IMR-90 (cell line): ENCODE measurements around the gene SLC6A4. TPM values are rescaled to one million over a fixed set of nuclear protein-coding genes. Genes with fewer than 3 reads are reported as not detected.

Experiments
- ATAC-seq: fragments of 200-7000 bp; cut with Tn5 transposase; 2 replicates; pipeline ENCODE4 v1.9.1; 2020; ENCODE audit warnings: low read depth, mild to moderate bottlenecking, moderate library complexity
- BruUV-seq: library from RNA; stranded (reverse); fragments of 400-500 nt; replicated peaks from 2 replicates; lab custom pipeline; 2021; lab: Mats Ljungman, UMichigan
- CTCF ChIA-PET: fragments of 300-600 bp; formaldehyde crosslinking; extraction: SDS; loops from one replicate; lab custom pipeline; 2021; ENCODE audit warnings: antibody characterized with exemption; lab: Yijun Ruan, JAX
- POLR2A ChIA-PET: fragments of 300-600 bp; sonication (Branson Sonifier 250); formaldehyde crosslinking; loops from one replicate; lab custom pipeline; 2022; ENCODE audit warnings: antibody characterized with exemption; ENCODE audit not compliant: unreplicated experiment; lab: Charles Lee
- DNase-seq: peaks from one replicate; pipeline ENCODE4 v3.0.0; 2013
- H2AFZ ChIP-seq: replicated peaks from 2 replicates; pipeline ENCODE3; 2013; ENCODE audit warnings: low read length, mild to moderate bottlenecking; ENCODE audit not compliant: poor library complexity
- H2AK5ac ChIP-seq: 2 replicates; pipeline ENCODE4 v1.6.1; 2013; ENCODE audit warnings: low read depth, low read length, inconsistent platforms
- H2AK9ac ChIP-seq: replicated peaks from 2 replicates; pipeline ENCODE3; 2013; ENCODE audit warnings: mild to moderate bottlenecking, low read depth, low read length, moderate library complexity; ENCODE audit not compliant: poor library complexity
- H2BK120ac ChIP-seq: 2 replicates; pipeline ENCODE4 v1.6.1; 2013; ENCODE audit warnings: low read depth, low read length, inconsistent platforms
- H2BK15ac ChIP-seq: 3 replicates; pipeline ENCODE4 v1.6.1; 2013; ENCODE audit warnings: low read depth, low read length, inconsistent platforms
- H2BK20ac ChIP-seq: 2 replicates; pipeline ENCODE4 v1.6.1; 2013; ENCODE audit warnings: low read depth, mild to moderate bottlenecking, inconsistent platforms, low read length, moderate library complexity
- H2BK5ac ChIP-seq: 2 replicates; pipeline ENCODE4 v1.6.1; 2013; ENCODE audit warnings: mild to moderate bottlenecking, low read depth, low read length, inconsistent platforms; ENCODE audit not compliant: poor library complexity, severe bottlenecking
- H3K14ac ChIP-seq: replicated peaks from 2 replicates; pipeline ENCODE4 v1.6.1; 2013; ENCODE audit warnings: low read depth, low read length, inconsistent platforms
- H3K18ac ChIP-seq: 2 replicates; pipeline ENCODE4 v1.6.1; 2013; ENCODE audit warnings: low read depth, low read length, control low read depth
- H3K23ac ChIP-seq: 2 replicates; pipeline ENCODE4 v1.6.1; 2013; ENCODE audit warnings: low read depth, low read length, inconsistent platforms
- H3K27ac ChIP-seq: 2 replicates; pipeline ENCODE4 v1.5.1; 2013; ENCODE audit warnings: mild to moderate bottlenecking, control low read depth, low read length; ENCODE audit not compliant: insufficient read depth
- H3K27me3 ChIP-seq: 2 replicates; pipeline ENCODE4 v1.6.1; 2013; ENCODE audit warnings: low read length; ENCODE audit not compliant: control insufficient read depth, insufficient read depth
- H3K36me3 ChIP-seq: 2 replicates; pipeline ENCODE4 v1.6.1; 2013; ENCODE audit warnings: low read length, mixed read lengths; ENCODE audit not compliant: control insufficient read depth, insufficient read depth
- H3K4ac ChIP-seq: 2 replicates; pipeline ENCODE4 v1.6.1; 2013; ENCODE audit warnings: low read depth, low read length, inconsistent platforms
- H3K4me1 ChIP-seq: 2 replicates; pipeline ENCODE4 v1.6.1; 2013; ENCODE audit warnings: low read length, mixed read lengths; ENCODE audit not compliant: control insufficient read depth, insufficient read depth
- H3K4me2 ChIP-seq: 2 replicates; pipeline ENCODE4 v1.6.1; 2013; ENCODE audit warnings: low read depth, mild to moderate bottlenecking, control low read depth, low read length, moderate library complexity
- H3K4me3 ChIP-seq: 2 replicates; pipeline ENCODE4 v1.5.1; 2013; ENCODE audit warnings: low read depth, mild to moderate bottlenecking, control low read depth, low read length, moderate library complexity; ENCODE audit not compliant: insufficient read depth
- H3K56ac ChIP-seq: 2 replicates; pipeline ENCODE4 v1.6.1; 2013; ENCODE audit warnings: low read length, inconsistent platforms; ENCODE audit not compliant: insufficient read depth; ENCODE audit errors: extremely low read depth
- H3K79me1 ChIP-seq, 2 experiments: 2 replicates each; pipeline ENCODE4 v1.6.1; 2013; ENCODE audit warnings: low read length in 2 of 2, inconsistent platforms in 1 of 2, low read depth in 1 of 2
- H3K9ac ChIP-seq: 2 replicates; pipeline ENCODE4 v1.6.1; 2013; ENCODE audit warnings: low read depth, low read length, control low read depth
- H3K9me1 ChIP-seq: 2 replicates; pipeline ENCODE4 v1.6.1; 2013; ENCODE audit warnings: low read length, inconsistent platforms; ENCODE audit not compliant: insufficient read depth
- H3K9me3 ChIP-seq: 2 replicates; pipeline ENCODE4 v1.6.1; 2013; ENCODE audit warnings: low read length; ENCODE audit not compliant: control insufficient read depth, insufficient read depth
- H4K20me1 ChIP-seq: 2 replicates; pipeline ENCODE4 v1.6.1; 2013; ENCODE audit warnings: low read length, inconsistent platforms; ENCODE audit not compliant: insufficient read depth
- H4K5ac ChIP-seq: 2 replicates; pipeline ENCODE4 v1.6.1; 2013; ENCODE audit warnings: mild to moderate bottlenecking, low read depth, low read length, control low read depth
- H4K8ac ChIP-seq, 2 experiments: 2 replicates each; pipeline ENCODE4 v1.6.1; 2013; ENCODE audit warnings: low read depth in 2 of 2, low read length in 2 of 2, control low read depth in 1 of 2, inconsistent platforms in 1 of 2
- H4K91ac ChIP-seq: 2 replicates; pipeline ENCODE4 v1.6.1; 2013; ENCODE audit warnings: low read depth, low read length, inconsistent platforms; ENCODE audit not compliant: insufficient read depth
- BHLHE40 ChIP-seq: fragments of 150-350 bp; IDR thresholded peaks from 2 replicates; pipeline ENCODE4 v1.6.1; 2016; ENCODE audit warnings: mild to moderate bottlenecking, low read depth, low read length
- CEBPB ChIP-seq: IDR thresholded peaks from 2 replicates; pipeline ENCODE4 v1.6.1; 2012; ENCODE audit warnings: low read depth, low read length, improper control_type of control experiment
- CHD1 ChIP-seq: IDR thresholded peaks from 2 replicates; pipeline ENCODE4 v1.6.1; 2012; ENCODE audit warnings: low read depth, low read length, improper control_type of control experiment
- MAFK ChIP-seq: IDR thresholded peaks from 2 replicates; pipeline ENCODE4 v1.6.1; 2012; ENCODE audit warnings: low read depth, low read length, improper control_type of control experiment
- MXI1 ChIP-seq: IDR thresholded peaks from 2 replicates; pipeline ENCODE4 v1.6.1; 2012; ENCODE audit warnings: low read depth, mild to moderate bottlenecking, low read length, moderate library complexity, borderline replicate concordance
- NFE2L2 ChIP-seq: fragments of 150-350 bp; IDR thresholded peaks from 2 replicates; pipeline ENCODE4 v1.6.1; 2016; ENCODE audit warnings: low read depth, mild to moderate bottlenecking, low read length
- POLR2A ChIP-seq: IDR thresholded peaks from 2 replicates; pipeline ENCODE4 v1.6.1; 2012; ENCODE audit warnings: mild to moderate bottlenecking, low read depth, low read length
- RCOR1 ChIP-seq: IDR thresholded peaks from 2 replicates; pipeline ENCODE4 v1.6.1; 2012; ENCODE audit warnings: mild to moderate bottlenecking, low read length, improper control_type of control experiment; ENCODE audit not compliant: insufficient replicate concordance
- RFX5 ChIP-seq: IDR thresholded peaks from 2 replicates; pipeline ENCODE4 v1.8.0; 2012; ENCODE audit warnings: low read depth, mild to moderate bottlenecking, low read length, moderate library complexity
- SMC3 ChIP-seq: fragments of 150-350 bp; IDR thresholded peaks from 2 replicates; pipeline ENCODE4 v1.6.1; 2016; ENCODE audit warnings: low read depth, mild to moderate bottlenecking, antibody characterized with exemption, low read length, moderate library complexity
- WGBS, 2 experiments: methylation state at CpG; one replicate each; pipeline versions ENCODE4 v1.1.5 to v1.1.7; 2013; ENCODE audit warnings: missing lambda C conversion rate in 2 of 2; ENCODE audit not compliant: insufficient read length in 1 of 2; ENCODE audit errors: extremely low coverage in 2 of 2; 5-methylcytosine and 5-hydroxymethylcytosine counted together
- dilution Hi-C: fragments of 300-500 bp; cut with HindIII; formaldehyde crosslinking; loops from one replicate; pipeline ENCODE4 v1.14.3; 2018; ENCODE audit warnings: low sequenced_read_pairs; ENCODE audit not compliant: unreplicated experiment
- in situ Hi-C: fragments of 300-500 bp; cut with MboI; formaldehyde crosslinking; loops from 3 replicates; pipeline ENCODE4 v1.14.3; 2019; ENCODE audit warnings: low sequenced_read_pairs, inconsistent platforms, mixed read lengths
- intact Hi-C: fragments of 100-400 bp; cut with micrococcal nuclease; formaldehyde crosslinking; loops from 2 replicates; pipeline ENCODE4 v1.10.0; 2022
- polyA plus RNA-seq, 3 experiments: library from polyadenylated mRNA; depleted of rRNA; stranded (reverse); fragments of >200 nt; gene quantifications; 2 replicates each; pipeline ENCODE4 v1.2.3, GENCODE V29; 2012; ENCODE audit warnings: low replicate concordance in 1 of 3
- total RNA-seq: library from RNA; depleted of rRNA; stranded (reverse); fragments of >200 nt; gene quantifications from 2 replicates; pipeline ENCODE4 v1.2.3, GENCODE V29; 2012
- TF ChIP-seq, protein P1 (sequence below): fragments of 150-350 bp; IDR thresholded peaks from 2 replicates; pipeline ENCODE4 v1.6.1; 2016; ENCODE audit warnings: low read depth, mild to moderate bottlenecking, low read length, moderate library complexity, borderline replicate concordance
- TF ChIP-seq, protein P2 (sequence below): conservative IDR thresholded peaks from 2 replicates; pipeline ENCODE4 v1.5.1; 2012; ENCODE audit warnings: mild to moderate bottlenecking, low read depth, low read length, improper control_type of control experiment
- TF ChIP-seq, protein P3 (sequence below): fragments of 150-350 bp; IDR thresholded peaks from 2 replicates; pipeline ENCODE4 v1.6.1; 2017; ENCODE audit warnings: mild to moderate bottlenecking, antibody characterized with exemption, low read length, low read depth

SLC6A4 gene
- total and polyA plus RNA-seq, 2 of the 4 experiments (the other 2 are of a cell fraction) = under 0.01 TPM; not detected in 1

DNA sequence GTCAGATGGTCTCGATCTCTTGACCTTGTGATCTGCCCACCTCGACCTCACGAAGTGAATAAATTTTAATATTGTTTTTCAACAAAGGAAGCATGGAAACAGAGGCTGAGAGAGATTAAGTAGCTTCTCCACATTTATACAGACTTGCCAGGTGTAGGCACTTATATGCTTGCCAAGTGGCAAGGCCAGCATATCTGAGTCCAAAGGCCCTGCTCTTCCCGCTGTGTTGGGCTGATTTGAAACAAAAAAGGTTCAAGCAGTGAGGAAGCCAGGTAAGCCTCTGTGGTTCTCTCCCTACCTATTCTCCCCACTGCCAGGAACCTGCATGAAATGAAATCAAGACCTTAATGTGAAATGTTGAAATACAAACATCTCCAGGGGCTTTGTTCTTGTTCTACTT is 7.5 kb upstream of the SLC6A4 start:
- no peak overlapping the region for H3K18ac ChIP-seq

More for the DNA sequence above, 7.5 kb upstream of the SLC6A4 start:
- Histone ChIP-seq H4K20me1 (no peaks in the 10 kb centered on the region), H3K9me3 (no peaks in the 10 kb centered on the region), H2BK5ac (no peak overlapping the region), H3K56ac (no peak overlapping the region), H4K8ac (no peak overlapping the region), H2BK15ac (no peak overlapping the region), H2BK120ac (no peak overlapping the region), H3K4me3 (no peak overlapping the region), H2BK20ac (no peak overlapping the region), H4K91ac (no peak overlapping the region), H3K79me1 (no peaks in the 10 kb centered on the region; a peak in 1 of 4 replicates), H3K23ac (no peak overlapping the region), H3K4me2 (no peak overlapping the region), H3K36me3 (no peaks in the 10 kb centered on the region), H2AFZ (no peak overlapping the region), H2AK9ac (no peak overlapping the region), H4K5ac (no peak overlapping the region), H3K27ac (no peak overlapping the region), H3K14ac (no peak overlapping the region), H3K4me1 (peaks cover 4% of the 10 kb centered on the region), H3K9me1 (peaks cover 5% of the 10 kb centered on the region), H3K4ac (no peak overlapping the region), H3K27me3 (peaks cover 13% of the 10 kb centered on the region), H3K9ac (no peak overlapping the region), H2AK5ac (no peak overlapping the region)
- DNase-seq (no peak), ATAC-seq (no peak)
- in situ Hi-C loops (no loop called here), dilution Hi-C loops (no loop called here), intact Hi-C loops (loop anchor here (5.0 kb wide), 1 partner anchor 476 kb away; no protein-coding TSS in a partner anchor)
- BruUV-seq = no TSS peak
- TF ChIP-seq, protein P1, sequence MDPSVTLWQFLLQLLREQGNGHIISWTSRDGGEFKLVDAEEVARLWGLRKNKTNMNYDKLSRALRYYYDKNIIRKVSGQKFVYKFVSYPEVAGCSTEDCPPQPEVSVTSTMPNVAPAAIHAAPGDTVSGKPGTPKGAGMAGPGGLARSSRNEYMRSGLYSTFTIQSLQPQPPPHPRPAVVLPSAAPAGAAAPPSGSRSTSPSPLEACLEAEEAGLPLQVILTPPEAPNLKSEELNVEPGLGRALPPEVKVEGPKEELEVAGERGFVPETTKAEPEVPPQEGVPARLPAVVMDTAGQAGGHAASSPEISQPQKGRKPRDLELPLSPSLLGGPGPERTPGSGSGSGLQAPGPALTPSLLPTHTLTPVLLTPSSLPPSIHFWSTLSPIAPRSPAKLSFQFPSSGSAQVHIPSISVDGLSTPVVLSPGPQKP = no peak
- TF ChIP-seq RCOR1 (no peak), MXI1 (no peak), MAFK (no peak), SMC3 (no peak), BHLHE40 (no peak), CHD1 (no peak), POLR2A (no peak), RFX5 (no peak), CEBPB (no peak), NFE2L2 (no peak)
- TF ChIP-seq, protein P2, sequence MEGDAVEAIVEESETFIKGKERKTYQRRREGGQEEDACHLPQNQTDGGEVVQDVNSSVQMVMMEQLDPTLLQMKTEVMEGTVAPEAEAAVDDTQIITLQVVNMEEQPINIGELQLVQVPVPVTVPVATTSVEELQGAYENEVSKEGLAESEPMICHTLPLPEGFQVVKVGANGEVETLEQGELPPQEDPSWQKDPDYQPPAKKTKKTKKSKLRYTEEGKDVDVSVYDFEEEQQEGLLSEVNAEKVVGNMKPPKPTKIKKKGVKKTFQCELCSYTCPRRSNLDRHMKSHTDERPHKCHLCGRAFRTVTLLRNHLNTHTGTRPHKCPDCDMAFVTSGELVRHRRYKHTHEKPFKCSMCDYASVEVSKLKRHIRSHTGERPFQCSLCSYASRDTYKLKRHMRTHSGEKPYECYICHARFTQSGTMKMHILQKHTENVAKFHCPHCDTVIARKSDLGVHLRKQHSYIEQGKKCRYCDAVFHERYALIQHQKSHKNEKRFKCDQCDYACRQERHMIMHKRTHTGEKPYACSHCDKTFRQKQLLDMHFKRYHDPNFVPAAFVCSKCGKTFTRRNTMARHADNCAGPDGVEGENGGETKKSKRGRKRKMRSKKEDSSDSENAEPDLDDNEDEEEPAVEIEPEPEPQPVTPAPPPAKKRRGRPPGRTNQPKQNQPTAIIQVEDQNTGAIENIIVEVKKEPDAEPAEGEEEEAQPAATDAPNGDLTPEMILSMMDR = no peak
- TF ChIP-seq, protein P3, sequence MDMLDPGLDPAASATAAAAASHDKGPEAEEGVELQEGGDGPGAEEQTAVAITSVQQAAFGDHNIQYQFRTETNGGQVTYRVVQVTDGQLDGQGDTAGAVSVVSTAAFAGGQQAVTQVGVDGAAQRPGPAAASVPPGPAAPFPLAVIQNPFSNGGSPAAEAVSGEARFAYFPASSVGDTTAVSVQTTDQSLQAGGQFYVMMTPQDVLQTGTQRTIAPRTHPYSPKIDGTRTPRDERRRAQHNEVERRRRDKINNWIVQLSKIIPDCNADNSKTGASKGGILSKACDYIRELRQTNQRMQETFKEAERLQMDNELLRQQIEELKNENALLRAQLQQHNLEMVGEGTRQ = no peak
- ChIA-PET CTCF (no interaction called here), POLR2A (no interaction called here)
- no CpG with 5 or more reads among the region's 4 CpGs for WGBS, 2 experiments
